Fibroblast of lung (primary cell): ENCODE results near the gene MEN1. TPM values are rescaled to one million over a fixed set of nuclear protein-coding genes. Genes with fewer than 3 reads are reported as not detected.

Experiments
- DNase-seq, 2 donors: peaks; one replicate each; pipeline versions ENCODE4 v3.0.0 to v3.0.0-alpha.2; 2010; ENCODE audit warnings: low read depth in 2 of 2
- H2AFZ ChIP-seq: 2 replicates; pipeline ENCODE4 v1.5.1; 2012; ENCODE audit warnings: low read length, control low read depth, inconsistent platforms
- H3K27ac ChIP-seq: 2 replicates; pipeline ENCODE4 v1.5.1; 2011; ENCODE audit warnings: low read length, control low read depth; ENCODE audit not compliant: insufficient read depth
- H3K27me3 ChIP-seq: 2 replicates; pipeline ENCODE4 v1.5.1; 2011; ENCODE audit warnings: mild to moderate bottlenecking, low read length; ENCODE audit not compliant: control insufficient read depth, insufficient read depth
- H3K36me3 ChIP-seq: 2 replicates; pipeline ENCODE4 v1.5.1; 2011; ENCODE audit warnings: low read length; ENCODE audit not compliant: control insufficient read depth, insufficient read depth
- H3K4me1 ChIP-seq: 2 replicates; pipeline ENCODE4 v1.5.1; 2011; ENCODE audit warnings: low read length; ENCODE audit not compliant: control insufficient read depth, insufficient read depth; ENCODE audit errors: extremely low read depth
- H3K4me2 ChIP-seq: 2 replicates; pipeline ENCODE4 v1.5.1; 2011; ENCODE audit warnings: low read length, control low read depth; ENCODE audit not compliant: insufficient read depth; ENCODE audit errors: extremely low read depth
- H3K4me3 ChIP-seq, 4 experiments: fragments of 200-600 bp in 1 of 4; sonication (generic) in 1 of 4; replicated peaks in 1 of 4; 2 replicates each; pipeline ENCODE4 v1.5.1; 2011 to 2016; ENCODE audit warnings: low read length in 4 of 4, low read depth in 3 of 4, mild to moderate bottlenecking in 3 of 4, control low read depth in 2 of 4, inconsistent platforms in 1 of 4, mixed read lengths in 1 of 4; ENCODE audit not compliant: insufficient read depth in 1 of 4; ENCODE audit errors: control extremely low read depth in 1 of 4
- H3K79me2 ChIP-seq: 2 replicates; pipeline ENCODE4 v1.5.1; 2012; ENCODE audit warnings: mild to moderate bottlenecking, low read length, inconsistent platforms; ENCODE audit not compliant: control insufficient read depth, insufficient read depth
- H3K9ac ChIP-seq: 2 replicates; pipeline ENCODE4 v1.5.1; 2011; ENCODE audit warnings: mild to moderate bottlenecking, low read length, control low read depth; ENCODE audit not compliant: insufficient read depth
- H3K9me3 ChIP-seq: 2 replicates; pipeline ENCODE4 v1.5.1; 2012; ENCODE audit warnings: low read depth, low read length; ENCODE audit not compliant: control insufficient read depth, insufficient read depth
- H4K20me1 ChIP-seq: 2 replicates; pipeline ENCODE4 v1.5.1; 2011; ENCODE audit warnings: low read length; ENCODE audit not compliant: control insufficient read depth, insufficient read depth; ENCODE audit errors: extremely low read depth
- CTCF ChIP-seq, 2 donors: IDR thresholded peaks in 1 of 2; conservative IDR thresholded peaks in 1 of 2; 1 replicate in 1 of 2; 2 replicates in 1 of 2; pipeline ENCODE4 v1.5.1; 2011 to 2012; ENCODE audit warnings: low read length in 2 of 2, control low read depth in 1 of 2, inconsistent platforms in 1 of 2, low read depth in 1 of 2, mild to moderate bottlenecking in 1 of 2
- EZH2 ChIP-seq: IDR thresholded peaks from 2 replicates; pipeline ENCODE4 v1.5.1; 2012; ENCODE audit warnings: low read length, control low read depth, mild to moderate bottlenecking; ENCODE audit errors: missing control alignments
- polyA plus RNA-seq, 2 donors: library from polyadenylated mRNA; depleted of rRNA in 1 of 2; stranded (reverse) in 1 of 2; unstranded in 1 of 2; fragments of >200 nt; gene quantifications; 2 replicates each; pipeline ENCODE4 v1.2.1, GENCODE V29; 2011 to 2012; ENCODE audit warnings: missing spikeins in 1 of 2
- total RNA-seq: library from RNA; depleted of rRNA; stranded (reverse); fragments of >200 nt; gene quantifications from 2 replicates; pipeline ENCODE4 v1.2.1, GENCODE V29; 2014

Gene MEN1
- total and polyA plus RNA-seq, 2 donors (not counting 1 experiment from before 2014, with no cell fraction given): 8.9 to 13.7 TPM

DNA sequence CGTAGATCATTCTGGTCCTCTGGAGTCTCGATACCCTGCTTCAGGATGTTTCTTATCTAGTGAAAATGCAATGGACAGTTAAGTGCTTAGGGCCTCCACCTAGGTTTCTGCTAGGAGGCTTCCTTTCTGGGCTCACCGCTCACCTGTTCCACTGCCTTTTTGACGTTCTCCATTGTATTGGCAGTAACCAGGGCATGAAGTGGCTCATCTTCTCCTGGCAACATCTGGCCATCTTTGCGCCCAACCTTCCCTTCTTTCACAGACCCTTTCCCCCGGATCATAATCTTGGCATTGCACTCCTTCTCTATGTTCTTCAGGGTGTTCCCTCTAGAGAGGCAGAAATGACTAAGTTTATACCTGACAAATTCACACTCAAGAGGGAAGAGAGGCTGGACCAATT, 41.1 kb downstream of the MEN1 start:
- H2AFZ ChIP-seq: no peak overlapping the region
- peaks cover 39% of the 10 kb centered on the region for H3K79me2 ChIP-seq
- H3K4me1 ChIP-seq: peaks cover 2% of the 10 kb centered on the region
- H3K9me3 ChIP-seq: no peaks in the 10 kb centered on the region
- no peaks in the 10 kb centered on the region for H3K27me3 ChIP-seq
- no peak overlapping the region for H3K27ac ChIP-seq
- no peak overlapping the region for H3K9ac ChIP-seq
- H3K36me3 ChIP-seq: peaks cover 53% of the 10 kb centered on the region
- no peak for DNase-seq
- H3K4me2 ChIP-seq: no peak overlapping the region
- H3K4me3 ChIP-seq: no peak overlapping the region
- no peak for TF ChIP-seq CTCF (conservative IDR thresholded peaks at IDR 0.05 in 1 of 2, IDR thresholded peaks at IDR 0.05 in 1 of 2; ENCODE audit: low read depth in 1 of 2, low read length in 2 of 2)
- no peak for TF ChIP-seq EZH2
- H4K20me1 ChIP-seq: peaks cover 2% of the 10 kb centered on the region

GRCh38 chr11:64768300-64768694, 42.1 kb downstream of the MEN1 start:
- Histone ChIP-seq H3K27me3 (no peaks in the 10 kb centered on the region), H3K4me1 (peaks cover 8% of the 10 kb centered on the region), H3K36me3 (peaks cover 49% of the 10 kb centered on the region), H3K27ac (no peak overlapping the region), H3K4me3 (no peak overlapping the region), H3K9ac (no peak overlapping the region), H3K9me3 (no peaks in the 10 kb centered on the region), H3K79me2 (peaks cover 29% of the 10 kb centered on the region), H3K4me2 (no peak overlapping the region), H4K20me1 (peaks cover 2% of the 10 kb centered on the region), H2AFZ (no peak overlapping the region)
- DNase-seq: no peak
- TF ChIP-seq CTCF (conservative IDR thresholded peaks at IDR 0.05 in 1 of 2, IDR thresholded peaks at IDR 0.05 in 1 of 2; ENCODE audit: low read depth in 1 of 2, low read length in 2 of 2) (no peak), EZH2 (no peak)

DNA sequence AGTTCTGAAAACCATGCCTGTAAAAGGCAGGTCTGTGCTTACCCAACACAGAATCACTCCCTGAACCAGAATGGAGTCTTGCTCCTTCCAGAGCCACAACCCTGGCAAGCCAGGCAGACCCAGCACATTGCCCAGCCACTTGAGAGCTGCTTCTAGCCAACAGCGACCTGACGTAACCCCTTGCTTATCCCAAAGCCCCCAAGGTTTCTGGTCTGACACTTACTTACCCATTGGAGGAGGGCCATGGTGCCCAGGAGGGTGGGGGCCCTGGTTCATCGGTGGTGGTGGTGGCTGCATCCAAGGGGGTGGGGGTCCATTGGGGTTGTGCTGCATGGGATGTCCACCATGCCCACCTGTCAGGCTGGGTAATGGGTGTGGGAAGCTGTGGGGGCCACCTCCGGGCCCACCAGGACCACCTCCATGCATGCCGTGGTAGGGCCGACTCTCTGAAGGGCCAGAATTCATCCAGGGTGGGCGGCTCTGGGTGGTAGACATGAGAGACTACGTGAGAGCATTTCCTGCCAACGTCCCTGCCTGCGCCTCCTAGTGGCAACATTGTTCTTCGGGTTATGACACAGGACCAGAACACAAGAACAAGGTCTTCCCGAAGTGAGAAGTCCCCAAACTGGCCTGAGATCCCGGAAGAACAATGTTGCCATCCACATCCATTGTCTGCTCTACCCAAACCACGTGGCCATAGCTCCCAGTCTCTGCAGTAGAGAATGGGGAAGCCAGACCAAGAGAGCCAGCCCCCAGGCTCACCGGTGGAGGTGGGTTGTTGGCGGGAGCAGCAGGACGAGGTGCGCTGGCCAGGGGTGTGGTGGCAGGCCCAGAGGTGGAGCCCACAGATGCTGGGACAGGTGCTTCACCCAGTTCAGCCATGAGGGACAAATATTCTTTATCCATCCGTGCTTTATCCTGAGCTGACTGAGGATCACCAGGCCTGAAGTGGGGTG, 42.7 kb downstream of the MEN1 start:
- Histone ChIP-seq H3K4me1 (peaks cover 12% of the 10 kb centered on the region), H3K4me2 (no peak overlapping the region), H3K79me2 (peaks cover 23% of the 10 kb centered on the region), H3K9me3 (no peaks in the 10 kb centered on the region), H3K4me3 (no peak overlapping the region), H3K27ac (no peak overlapping the region), H4K20me1 (no peaks in the 10 kb centered on the region), H3K36me3 (peaks cover 49% of the 10 kb centered on the region), H3K9ac (no peak overlapping the region), H3K27me3 (no peaks in the 10 kb centered on the region), H2AFZ (no peak overlapping the region)
- DNase-seq: peak; percentile 54
- TF ChIP-seq CTCF (conservative IDR thresholded peaks at IDR 0.05 in 1 of 2, IDR thresholded peaks at IDR 0.05 in 1 of 2; ENCODE audit: low read depth in 1 of 2, low read length in 2 of 2) (peak; percentile 63 to 66), EZH2 (no peak)
